Measurements from ENCODE around the gene AP5M1. TPM values are rescaled to one million over a fixed set of nuclear protein-coding genes. Genes with fewer than 3 reads are reported as not detected.
A peak's percentile ranks its signal among the peaks of the same experiment; 100 is the strongest.

The AP5M1 gene
- total and polyA plus RNA-seq, 2 of the 13 experiments (the other 11 are each of a cell fraction or from before 2014, with no cell fraction given) = 14.8 to 35.0 TPM

DNA sequence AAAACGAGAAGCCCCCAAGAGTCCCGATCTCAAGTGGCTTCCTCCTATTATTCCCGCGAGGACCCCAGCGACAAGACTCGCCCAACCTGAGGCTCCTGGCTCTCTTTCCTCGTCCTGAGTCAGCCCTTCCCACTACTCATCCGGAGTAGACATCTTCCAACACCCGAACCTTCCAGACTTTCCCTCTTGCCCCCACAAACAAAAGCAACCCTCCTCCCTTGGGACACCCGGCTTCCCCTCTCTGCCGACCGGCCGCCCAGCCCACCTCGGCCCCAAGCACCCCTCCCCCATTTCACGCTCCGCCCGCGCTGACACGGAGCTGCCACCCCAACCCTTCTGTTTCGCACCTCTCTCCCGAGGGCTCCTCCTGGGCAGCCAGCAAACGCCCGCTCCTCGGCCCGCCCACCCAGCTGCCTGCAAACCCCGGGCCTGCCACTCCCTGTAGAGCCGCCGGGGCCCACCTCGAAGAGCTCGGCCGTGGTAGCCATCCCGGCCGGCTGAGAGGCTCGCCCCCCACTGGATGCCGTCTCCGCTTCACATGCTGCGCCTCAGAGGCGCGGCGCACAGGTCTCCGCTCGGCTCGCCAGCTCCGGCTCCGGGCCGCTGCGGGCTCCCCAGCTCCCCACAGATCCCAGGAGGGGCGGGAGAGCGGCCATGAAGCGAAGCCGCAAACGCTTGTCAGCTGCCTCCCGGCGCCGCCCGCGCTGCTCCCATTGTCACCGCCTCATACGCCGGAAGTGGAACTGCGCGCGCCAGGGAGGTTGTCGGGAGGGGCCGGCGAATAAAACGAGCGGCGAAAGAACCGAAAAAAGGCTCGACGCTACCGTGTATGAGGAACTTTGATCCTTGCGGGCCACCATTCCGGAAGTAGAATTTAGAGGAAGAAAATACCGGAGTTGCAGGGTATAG lies at the start of gene AP5M1, which contains the start of gene EXOC5 (continued):
- no peak for TF ChIP-seq XBP1 (CRISPR knock-in tag; IDR thresholded peaks at IDR 0.05)
- TF ChIP-seq PHF8 (CRISPR knock-in tag; IDR thresholded peaks at IDR 0.05) = peak; percentile 97
- TF ChIP-seq ZNF558 (CRISPR knock-in tag; IDR thresholded peaks at IDR 0.05; ENCODE audit: borderline replicate concordance) = 0 out of 2 replicates have a peak, but pooled peaks have one; percentile 75
- peak; percentile 19 for TF ChIP-seq NFYB (CRISPR knock-in tag; IDR thresholded peaks at IDR 0.05)
- 0 out of 2 replicates have a peak, but pooled peaks have one; percentile 31 for TF ChIP-seq ZNF510 (CRISPR knock-in tag; IDR thresholded peaks at IDR 0.05; ENCODE audit: low read depth)
- TF ChIP-seq ATRX (CRISPR knock-in tag; IDR thresholded peaks at IDR 0.05; ENCODE audit: borderline replicate concordance) = no peak
- peak; percentile 28; the same call in 1 of the 2 replicates for TF ChIP-seq KDM3A (CRISPR knock-in tag; IDR thresholded peaks at IDR 0.05; ENCODE audit: low read depth)
- no peak for TF ChIP-seq SOX6 (IDR thresholded peaks at IDR 0.05)
- peak; percentile 81 for TF ChIP-seq SOX6 (CRISPR knock-in tag; IDR thresholded peaks at IDR 0.05)
- TF ChIP-seq IKZF4 (CRISPR knock-in tag; IDR thresholded peaks at IDR 0.05; ENCODE audit: borderline replicate concordance, low read depth, not compliant biosample characterization) = no peak
- peak; percentile 89; the same call in 1 of the 2 replicates for TF ChIP-seq KDM5B (CRISPR knock-in tag; IDR thresholded peaks at IDR 0.05; ENCODE audit: borderline replicate concordance)
- no peak for TF ChIP-seq NFKB2 (CRISPR knock-in tag; IDR thresholded peaks at IDR 0.05; ENCODE audit: borderline replicate concordance)
- TF ChIP-seq NFE2L1 (CRISPR knock-in tag; IDR thresholded peaks at IDR 0.05; ENCODE audit: borderline replicate concordance) = no peak
- TF ChIP-seq ZNF121 (CRISPR knock-in tag; IDR thresholded peaks at IDR 0.05) = no peak
- TF ChIP-seq ZSCAN12 (CRISPR knock-in tag; IDR thresholded peaks at IDR 0.05) = no peak; the same call in 1 of the 2 replicates
- TF ChIP-seq GZF1 (CRISPR knock-in tag; IDR thresholded peaks at IDR 0.05) = no peak; the same call in 1 of the 2 replicates
- TF ChIP-seq SIN3A (IDR thresholded peaks at IDR 0.05; ENCODE audit: borderline replicate concordance, low read depth, low read length) = peak; percentile 85
- TF ChIP-seq ZNF225 (CRISPR knock-in tag; IDR thresholded peaks at IDR 0.05) = no peak
- no peak for TF ChIP-seq TRIM24 (CRISPR knock-in tag; IDR thresholded peaks at IDR 0.05)
- 0 out of 2 replicates have a peak, but pooled peaks have one; percentile 4 for TF ChIP-seq HMG20A (CRISPR knock-in tag; IDR thresholded peaks at IDR 0.05; ENCODE audit: borderline replicate concordance)
- TF ChIP-seq, protein P1, sequence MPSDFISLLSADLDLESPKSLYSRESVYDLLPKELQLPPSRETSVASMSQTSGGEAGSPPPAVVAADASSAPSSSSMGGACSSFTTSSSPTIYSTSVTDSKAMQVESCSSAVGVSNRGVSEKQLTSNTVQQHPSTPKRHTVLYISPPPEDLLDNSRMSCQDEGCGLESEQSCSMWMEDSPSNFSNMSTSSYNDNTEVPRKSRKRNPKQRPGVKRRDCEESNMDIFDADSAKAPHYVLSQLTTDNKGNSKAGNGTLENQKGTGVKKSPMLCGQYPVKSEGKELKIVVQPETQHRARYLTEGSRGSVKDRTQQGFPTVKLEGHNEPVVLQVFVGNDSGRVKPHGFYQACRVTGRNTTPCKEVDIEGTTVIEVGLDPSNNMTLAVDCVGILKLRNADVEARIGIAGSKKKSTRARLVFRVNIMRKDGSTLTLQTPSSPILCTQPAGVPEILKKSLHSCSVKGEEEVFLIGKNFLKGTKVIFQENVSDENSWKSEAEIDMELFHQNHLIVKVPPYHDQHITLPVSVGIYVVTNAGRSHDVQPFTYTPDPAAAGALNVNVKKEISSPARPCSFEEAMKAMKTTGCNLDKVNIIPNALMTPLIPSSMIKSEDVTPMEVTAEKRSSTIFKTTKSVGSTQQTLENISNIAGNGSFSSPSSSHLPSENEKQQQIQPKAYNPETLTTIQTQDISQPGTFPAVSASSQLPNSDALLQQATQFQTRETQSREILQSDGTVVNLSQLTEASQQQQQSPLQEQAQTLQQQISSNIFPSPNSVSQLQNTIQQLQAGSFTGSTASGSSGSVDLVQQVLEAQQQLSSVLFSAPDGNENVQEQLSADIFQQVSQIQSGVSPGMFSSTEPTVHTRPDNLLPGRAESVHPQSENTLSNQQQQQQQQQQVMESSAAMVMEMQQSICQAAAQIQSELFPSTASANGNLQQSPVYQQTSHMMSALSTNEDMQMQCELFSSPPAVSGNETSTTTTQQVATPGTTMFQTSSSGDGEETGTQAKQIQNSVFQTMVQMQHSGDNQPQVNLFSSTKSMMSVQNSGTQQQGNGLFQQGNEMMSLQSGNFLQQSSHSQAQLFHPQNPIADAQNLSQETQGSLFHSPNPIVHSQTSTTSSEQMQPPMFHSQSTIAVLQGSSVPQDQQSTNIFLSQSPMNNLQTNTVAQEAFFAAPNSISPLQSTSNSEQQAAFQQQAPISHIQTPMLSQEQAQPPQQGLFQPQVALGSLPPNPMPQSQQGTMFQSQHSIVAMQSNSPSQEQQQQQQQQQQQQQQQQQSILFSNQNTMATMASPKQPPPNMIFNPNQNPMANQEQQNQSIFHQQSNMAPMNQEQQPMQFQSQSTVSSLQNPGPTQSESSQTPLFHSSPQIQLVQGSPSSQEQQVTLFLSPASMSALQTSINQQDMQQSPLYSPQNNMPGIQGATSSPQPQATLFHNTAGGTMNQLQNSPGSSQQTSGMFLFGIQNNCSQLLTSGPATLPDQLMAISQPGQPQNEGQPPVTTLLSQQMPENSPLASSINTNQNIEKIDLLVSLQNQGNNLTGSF (CRISPR knock-in tag; IDR thresholded peaks at IDR 0.05) = no peak
- peak; percentile 85 for TF ChIP-seq HNRNPLL (IDR thresholded peaks at IDR 0.05; ENCODE audit: low read depth, low read length, poor library complexity, severe bottlenecking)
- TF ChIP-seq SP1 (IDR thresholded peaks at IDR 0.05) = no peak
- TF ChIP-seq SP1 (CRISPR knock-in tag; IDR thresholded peaks at IDR 0.05) = no peak; the same call in 1 of the 2 replicates
- TF ChIP-seq, protein P2, sequence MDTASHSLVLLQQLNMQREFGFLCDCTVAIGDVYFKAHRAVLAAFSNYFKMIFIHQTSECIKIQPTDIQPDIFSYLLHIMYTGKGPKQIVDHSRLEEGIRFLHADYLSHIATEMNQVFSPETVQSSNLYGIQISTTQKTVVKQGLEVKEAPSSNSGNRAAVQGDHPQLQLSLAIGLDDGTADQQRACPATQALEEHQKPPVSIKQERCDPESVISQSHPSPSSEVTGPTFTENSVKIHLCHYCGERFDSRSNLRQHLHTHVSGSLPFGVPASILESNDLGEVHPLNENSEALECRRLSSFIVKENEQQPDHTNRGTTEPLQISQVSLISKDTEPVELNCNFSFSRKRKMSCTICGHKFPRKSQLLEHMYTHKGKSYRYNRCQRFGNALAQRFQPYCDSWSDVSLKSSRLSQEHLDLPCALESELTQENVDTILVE (CRISPR knock-in tag; IDR thresholded peaks at IDR 0.05) = peak; percentile 99
